ENCODE measurements around the gene RILPL2. TPM values are rescaled to one million over a fixed set of nuclear protein-coding genes. Genes with fewer than 3 reads are reported as not detected.

Gene RILPL2
- total RNA-seq, 2 donors from 2014 or later = 12.3 to 12.6 TPM

GRCh38 chr12:123401753-123402683 lies 34.5 kb downstream of the RILPL2 start:
- peaks cover 8% of the 10 kb centered on the region for H3K4me1 Mint-ChIP-seq
- peak overlapping the region; percentile 88 for H3K27ac Mint-ChIP-seq
- H3K27me3 Mint-ChIP-seq = no peaks in the 10 kb centered on the region
- no peaks in the 10 kb centered on the region for H3K9me3 Mint-ChIP-seq
- H3K4me3 Mint-ChIP-seq = no peak overlapping the region
- peaks cover 84% of the 10 kb centered on the region for H3K36me3 Mint-ChIP-seq (ENCODE audit: low read depth)
- ATAC-seq (replicated peaks) = peak; percentile 9

GRCh38 chr12:123399255-123399617 lies 37.2 kb downstream of the RILPL2 start:
- Mint-ChIP-seq H3K4me3 (no peak overlapping the region), H3K36me3 (ENCODE audit: low read depth) (peaks cover 86% of the 10 kb centered on the region), H3K4me1 (peaks cover 8% of the 10 kb centered on the region), H3K27me3 (no peaks in the 10 kb centered on the region), H3K9me3 (no peaks in the 10 kb centered on the region), H3K27ac (no peak overlapping the region)
- ATAC-seq (replicated peaks) = no peak

GRCh38 chr12:123398550-123399254 lies 37.8 kb downstream of the RILPL2 start:
- Mint-ChIP-seq H3K4me1 (peaks cover 8% of the 10 kb centered on the region), H3K36me3 (ENCODE audit: low read depth) (peaks cover 85% of the 10 kb centered on the region), H3K9me3 (no peaks in the 10 kb centered on the region), H3K4me3 (no peak overlapping the region), H3K27me3 (no peaks in the 10 kb centered on the region), H3K27ac (no peak overlapping the region)
- no peak for ATAC-seq (replicated peaks)

GRCh38 chr12:123398177-123398549 lies 38.3 kb downstream of the RILPL2 start:
- no peak overlapping the region for H3K27ac Mint-ChIP-seq
- no peaks in the 10 kb centered on the region for H3K27me3 Mint-ChIP-seq
- H3K4me1 Mint-ChIP-seq = peaks cover 8% of the 10 kb centered on the region
- no peak overlapping the region for H3K4me3 Mint-ChIP-seq
- no peaks in the 10 kb centered on the region for H3K9me3 Mint-ChIP-seq
- ATAC-seq (replicated peaks) = no peak
- peaks cover 85% of the 10 kb centered on the region for H3K36me3 Mint-ChIP-seq (ENCODE audit: low read depth)

- no peaks in the 10 kb centered on the region for H3K9me3 Mint-ChIP-seq
- peaks cover 5% of the 10 kb centered on the region for H3K4me1 Mint-ChIP-seq
- no peaks in the 10 kb centered on the region for H3K27me3 Mint-ChIP-seq
- no peak overlapping the region for H3K4me3 Mint-ChIP-seq
- peaks cover 85% of the 10 kb centered on the region for H3K36me3 Mint-ChIP-seq (ENCODE audit: low read depth)
- no peak overlapping the region for H3K27ac Mint-ChIP-seq
- ATAC-seq (replicated peaks) = no peak
These were observed 39.1 kb downstream of the RILPL2 start for GRCh38 chr12:123397400-123397799.

GRCh38 chr12:123396954-123397353 lies 39.5 kb downstream of the RILPL2 start:
- Mint-ChIP-seq H3K9me3 (no peaks in the 10 kb centered on the region), H3K4me1 (peaks cover 4% of the 10 kb centered on the region), H3K27ac (no peak overlapping the region), H3K4me3 (no peak overlapping the region), H3K36me3 (ENCODE audit: low read depth) (peaks cover 85% of the 10 kb centered on the region), H3K27me3 (no peaks in the 10 kb centered on the region)
- no peak for ATAC-seq (replicated peaks)

- H3K27me3 Mint-ChIP-seq = no peaks in the 10 kb centered on the region
- ATAC-seq (replicated peaks) = no peak
- H3K36me3 Mint-ChIP-seq (ENCODE audit: low read depth) = peaks cover 86% of the 10 kb centered on the region
- H3K9me3 Mint-ChIP-seq = no peaks in the 10 kb centered on the region
- no peak overlapping the region for H3K4me3 Mint-ChIP-seq
- H3K27ac Mint-ChIP-seq = no peak overlapping the region
- H3K4me1 Mint-ChIP-seq = peaks cover 4% of the 10 kb centered on the region
These were observed 39.9 kb downstream of the RILPL2 start for GRCh38 chr12:123396543-123396942.

GRCh38 chr12:123395236-123395635 lies 41.2 kb downstream of the RILPL2 start:
- H3K4me1 Mint-ChIP-seq = peaks cover 13% of the 10 kb centered on the region
- no peaks in the 10 kb centered on the region for H3K9me3 Mint-ChIP-seq
- no peaks in the 10 kb centered on the region for H3K27me3 Mint-ChIP-seq
- no peak overlapping the region for H3K4me3 Mint-ChIP-seq
- peaks cover 89% of the 10 kb centered on the region for H3K36me3 Mint-ChIP-seq (ENCODE audit: low read depth)
- no peak overlapping the region for H3K27ac Mint-ChIP-seq
- no peak for ATAC-seq (replicated peaks)

GRCh38 chr12:123393747-123394146 lies 42.7 kb downstream of the RILPL2 start:
- no peak overlapping the region for H3K27ac Mint-ChIP-seq
- H3K36me3 Mint-ChIP-seq (ENCODE audit: low read depth) = peaks cover 89% of the 10 kb centered on the region
- ATAC-seq (replicated peaks) = no peak
- peaks cover 10% of the 10 kb centered on the region for H3K4me1 Mint-ChIP-seq
- no peaks in the 10 kb centered on the region for H3K9me3 Mint-ChIP-seq
- H3K4me3 Mint-ChIP-seq = no peak overlapping the region
- no peaks in the 10 kb centered on the region for H3K27me3 Mint-ChIP-seq

GRCh38 chr12:123391546-123392343 lies 44.7 kb downstream of the RILPL2 start:
- Mint-ChIP-seq H3K4me3 (peak overlapping the region; percentile 82), H3K27me3 (no peaks in the 10 kb centered on the region), H3K9me3 (no peaks in the 10 kb centered on the region), H3K36me3 (ENCODE audit: low read depth) (peaks cover 70% of the 10 kb centered on the region), H3K27ac (peak overlapping the region; percentile 72), H3K4me1 (peaks cover 16% of the 10 kb centered on the region)
- ATAC-seq (replicated peaks) = no peak

GRCh38 chr12:123390498-123391426 lies 45.7 kb downstream of the RILPL2 start:
- ATAC-seq (replicated peaks) = no peak
- no peaks in the 10 kb centered on the region for H3K9me3 Mint-ChIP-seq
- peaks cover 16% of the 10 kb centered on the region for H3K4me1 Mint-ChIP-seq
- no peaks in the 10 kb centered on the region for H3K27me3 Mint-ChIP-seq
- peaks cover 60% of the 10 kb centered on the region for H3K36me3 Mint-ChIP-seq (ENCODE audit: low read depth)
- H3K27ac Mint-ChIP-seq = peak overlapping the region; percentile 72
- H3K4me3 Mint-ChIP-seq = peak overlapping the region; percentile 82

- H3K4me3 Mint-ChIP-seq = peak overlapping the region; percentile 82
- peaks cover 50% of the 10 kb centered on the region for H3K36me3 Mint-ChIP-seq (ENCODE audit: low read depth)
- peaks cover 16% of the 10 kb centered on the region for H3K4me1 Mint-ChIP-seq
- H3K27ac Mint-ChIP-seq = peak overlapping the region; percentile 51
- no peaks in the 10 kb centered on the region for H3K9me3 Mint-ChIP-seq
- no peaks in the 10 kb centered on the region for H3K27me3 Mint-ChIP-seq
- peak; percentile 15 for ATAC-seq (replicated peaks)
These were observed 46.7 kb downstream of the RILPL2 start for GRCh38 chr12:123389560-123390351.

GRCh38 chr12:123388951-123389559 lies 47.4 kb downstream of the RILPL2 start:
- Mint-ChIP-seq H3K9me3 (no peaks in the 10 kb centered on the region), H3K27me3 (no peaks in the 10 kb centered on the region), H3K4me3 (no peak overlapping the region), H3K36me3 (ENCODE audit: low read depth) (peaks cover 44% of the 10 kb centered on the region), H3K27ac (no peak overlapping the region), H3K4me1 (peaks cover 16% of the 10 kb centered on the region)
- no peak for ATAC-seq (replicated peaks)

Measured in activated T-helper 17 cell treated with anti-CD3 and anti-CD28 coated beads, Interleukin-2, amount 50 U/mL, for 72 hours (primary cell).